GM12878 (cell line): ENCODE results near the gene PEF1. TPM values are rescaled to one million over a fixed set of nuclear protein-coding genes. Genes with fewer than 3 reads are reported as not detected.
A peak's percentile ranks its signal among the peaks of the same experiment; 100 is the strongest.

Source experiments
- ATAC-seq: fragments of 200-7000 bp; cut with Tn5 transposase; 3 replicates; pipeline ENCODE4 v1.9.1; 2020; ENCODE audit warnings: mild to moderate bottlenecking, moderate library complexity
- BruUV-seq: library from RNA; stranded (reverse); fragments of 400-500 nt; replicated peaks from 2 replicates; lab custom pipeline; 2021; lab: Mats Ljungman, UMichigan
- CTCF ChIA-PET: fragments of 300-600 bp; sonication (Branson Sonifier 250); formaldehyde crosslinking; extraction: SDS; loops from one replicate; lab custom pipeline; 2021; ENCODE audit warnings: inconsistent platforms; lab: Yijun Ruan, JAX
- POLR2A ChIA-PET: fragments of 350-600 bp; formaldehyde crosslinking; extraction: SDS; loops from one replicate; lab custom pipeline; 2021; ENCODE audit warnings: inconsistent platforms; lab: Charles Lee
- RAD21 ChIA-PET: fragments of 300-600 bp; sonication (Branson Sonifier 250); formaldehyde crosslinking; loops from one replicate; lab custom pipeline; 2023; ENCODE audit warnings: antibody characterized with exemption; ENCODE audit not compliant: unreplicated experiment; lab: Charles Lee
- SMC1A ChIA-PET: fragments of 300-600 bp; sonication (Branson Sonifier 250); formaldehyde crosslinking; loops from one replicate; lab custom pipeline; 2023; ENCODE audit not compliant: unreplicated experiment, uncharacterized antibody; lab: Charles Lee
- DNase-seq: peaks from one replicate; pipeline ENCODE4 v3.0.0-alpha.2; 2011; ENCODE audit warnings: low read depth, low spot score
- FAIRE-seq: peaks from 3 replicates; lab custom pipeline; 2011; peaks lifted over from hg19 to GRCh38; lab: Jason Lieb, UNC
- H2AFZ ChIP-seq: 2 replicates; pipeline ENCODE4 v1.6.0; 2011; ENCODE audit warnings: low read depth, low read length, control low read depth; ENCODE audit not compliant: control insufficient read depth
- H3K27ac ChIP-seq: 2 replicates; pipeline ENCODE4 v1.5.1; 2011; ENCODE audit warnings: control low read depth; ENCODE audit not compliant: control insufficient read depth, insufficient read depth
- H3K27me3 ChIP-seq, 2 experiments: replicated peaks in 1 of 2; 2 replicates each; pipeline versions ENCODE4 v1.6.0 to v1.6.1; 2011; ENCODE audit warnings: low read length in 1 of 2; ENCODE audit not compliant: control insufficient read depth in 2 of 2, insufficient read depth in 2 of 2
- H3K36me3 ChIP-seq, 2 experiments: 2 replicates each; pipeline ENCODE4 v1.5.1; 2011; ENCODE audit warnings: low read length in 1 of 2; ENCODE audit not compliant: control insufficient read depth in 2 of 2, insufficient read depth in 2 of 2
- H3K4me1 ChIP-seq: 2 replicates; pipeline ENCODE4 v1.6.1; 2011; ENCODE audit warnings: mild to moderate bottlenecking, low read length, moderate library complexity, mixed read lengths; ENCODE audit not compliant: control insufficient read depth, insufficient read depth
- H3K4me2 ChIP-seq: 2 replicates; pipeline ENCODE4 v1.6.0; 2011; ENCODE audit warnings: control low read depth; ENCODE audit not compliant: control insufficient read depth, insufficient read depth
- H3K4me3 ChIP-seq: fragments of 200-600 bp; sonication (generic); 2 replicates; pipeline ENCODE4 v1.5.1; 2016
- H3K79me2 ChIP-seq: 2 replicates; pipeline ENCODE4 v1.6.0; 2011; ENCODE audit warnings: low read length; ENCODE audit not compliant: control insufficient read depth, insufficient read depth
- H3K9ac ChIP-seq: 2 replicates; pipeline ENCODE4 v1.8.0; 2011; ENCODE audit warnings: low read length, control low read depth, mixed read lengths; ENCODE audit not compliant: control insufficient read depth, insufficient read depth
- H3K9me3 ChIP-seq: replicated peaks from 3 replicates; pipeline ENCODE4 v1.5.1; 2011; ENCODE audit warnings: mild to moderate bottlenecking, low read length; ENCODE audit not compliant: control insufficient read depth, insufficient read depth
- H4K20me1 ChIP-seq: 2 replicates; pipeline ENCODE4 v1.6.0; 2011; ENCODE audit not compliant: control insufficient read depth, insufficient read depth
- ATF2 ChIP-seq: IDR thresholded peaks from 2 replicates; pipeline ENCODE4 v1.6.1; 2012; ENCODE audit warnings: low read length, inconsistent platforms
- BACH1 ChIP-seq: fragments of 450-650 bp; IDR thresholded peaks from 2 replicates; pipeline ENCODE4 v1.6.1; 2017; ENCODE audit warnings: mild to moderate bottlenecking, borderline replicate concordance
- BCLAF1 ChIP-seq: fragments of 450-650 bp; IDR thresholded peaks from 2 replicates; pipeline ENCODE4 v1.6.1; 2017; ENCODE audit warnings: antibody characterized with exemption, mild to moderate bottlenecking, moderate library complexity
- EZH2 ChIP-seq: IDR thresholded peaks from 2 replicates; pipeline ENCODE4 v1.6.1; 2012; ENCODE audit warnings: low read depth, mild to moderate bottlenecking, control low read depth, inconsistent platforms, low read length, borderline replicate concordance; ENCODE audit not compliant: control insufficient read depth
- IRF5 ChIP-seq: fragments of 450-650 bp; IDR thresholded peaks from 2 replicates; pipeline ENCODE4 v1.6.1; 2017; ENCODE audit warnings: borderline replicate concordance
- NFXL1 ChIP-seq: fragments of 450-650 bp; IDR thresholded peaks from 2 replicates; pipeline ENCODE4 v1.6.1; 2017; ENCODE audit warnings: antibody characterized with exemption, mild to moderate bottlenecking, borderline replicate concordance
- PML ChIP-seq: IDR thresholded peaks from 2 replicates; pipeline ENCODE4 v1.6.1; 2012; ENCODE audit warnings: low read length, inconsistent platforms
- POLR2AphosphoS2 ChIP-seq: IDR thresholded peaks from 2 replicates; pipeline ENCODE4 v1.6.1; 2011; ENCODE audit warnings: low read depth, mild to moderate bottlenecking, low read length, improper control_type of control experiment, moderate library complexity
- RAD21 ChIP-seq: IDR thresholded peaks from 2 replicates; pipeline ENCODE4 v1.6.1; 2011; ENCODE audit warnings: mild to moderate bottlenecking, low read depth, low read length, moderate library complexity; ENCODE audit not compliant: insufficient read depth
- SUPT20H ChIP-seq: IDR thresholded peaks from 2 replicates; pipeline ENCODE4 v1.6.1; 2011; ENCODE audit warnings: low read depth, mild to moderate bottlenecking, low read length, moderate library complexity, borderline replicate concordance; ENCODE audit not compliant: control insufficient read depth
- TCF7 ChIP-seq: IDR thresholded peaks from 2 replicates; pipeline ENCODE4 v1.6.1; 2014; ENCODE audit warnings: antibody characterized with exemption, borderline replicate concordance
- YY1 ChIP-seq: IDR thresholded peaks from 2 replicates; pipeline ENCODE4 v1.6.1; 2011; ENCODE audit warnings: low read depth, mild to moderate bottlenecking, low read length
- WGBS: methylation state at CpG from one replicate; pipeline ENCODE4 v1.1.6; 2016; ENCODE audit warnings: low lambda C conversion rate; ENCODE audit not compliant: insufficient replicate concordance, insufficient coverage; ENCODE audit errors: missing lambda C conversion rate; 5-methylcytosine and 5-hydroxymethylcytosine counted together
- in situ Hi-C: fragments of 300-500 bp; cut with MboI; formaldehyde crosslinking; loops from 9 replicates; pipeline ENCODE4 v1.14.3; 2018; ENCODE audit warnings: mixed read lengths
- intact Hi-C: fragments of 100-400 bp; cut with micrococcal nuclease; formaldehyde crosslinking; loops from one replicate; pipeline ENCODE4 v1.14.2; 2022; ENCODE audit not compliant: unreplicated experiment
- polyA plus RNA-seq, 11 experiments: library from polyadenylated mRNA; depleted of rRNA in 4 of 11; unstranded in 6 of 11; stranded (reverse) in 5 of 11; fragments of >200 nt; fragmentation: Nextera tagmentation in 4 of 11; fragmentation: Illumina TruSeq in 1 of 11; extraction: Ambion mirVana in 4 of 11; extraction: Trizol in 1 of 11; gene quantifications; 1 replicate in 1 of 11; 2 replicates in 10 of 11; pipeline versions ENCODE4 v1.2.1 to v1.2.3, GENCODE V29; 2011 to 2016; ENCODE audit warnings: inconsistent platforms in 2 of 11, missing spikeins in 2 of 11, low read depth in 1 of 11
- total RNA-seq, 4 experiments: library from RNA; depleted of rRNA in 3 of 4; stranded (reverse); fragments of >200 nt in 3 of 4; fragmentation: Illumina TruSeq in 1 of 4; extraction: Trizol in 1 of 4; gene quantifications; 2 replicates each; pipeline versions ENCODE4 v1.2.1 to v1.2.3, GENCODE V29; 2013 to 2021

PEF1 gene
- total and polyA plus RNA-seq, 10 of the 15 experiments (the other 5 are each of a cell fraction or from before 2014, with no cell fraction given): 27.1 to 107 (median 79.0) TPM

- TF ChIP-seq IRF5: no peak
- peak; percentile 64 for TF ChIP-seq RAD21
- no peak for TF ChIP-seq BACH1
- peak; percentile 74; the same call in 1 of the 2 replicates for TF ChIP-seq YY1
These were observed 26.5 kb downstream of the PEF1 start (continued) for GRCh38 chr1:31617916-31618746.

GRCh38 chr1:31617218-31617915 is 27.3 kb downstream of the PEF1 start, which contains the start of gene HCRTR1:
Gene HCRTR1 (plus strand): TSS chr1:31617689. CDS start chr1:31619193, 1,504 bp downstream.
- no peaks in the 10 kb centered on the region for H3K79me2 ChIP-seq
- FAIRE-seq (no peak), DNase-seq (no peak), ATAC-seq (peak; percentile 25)
- no peak within 1 kb of the TSS for H3K4me3 ChIP-seq
- in situ Hi-C loops: no loop called here
- ChIA-PET SMC1A (interaction anchor here (0.7 to 3.2 kb wide), 14 partner anchors 12 to 195 kb away, joined by 3 to 16 read pairs (median 4); no protein-coding TSS in a partner anchor), POLR2A (interaction anchor here (0.6 kb wide), 1 partner anchor 26 kb away, joined by 7 read pairs; no protein-coding TSS in a partner anchor), CTCF (interaction anchor here (0.7 to 4.9 kb wide), 21 partner anchors 10 to 353 kb away, joined by 3 to 61 read pairs (median 7); partner anchors contain the start of genes FABP3 and PEF1), RAD21 (interaction anchor here (0.6 to 3.2 kb wide), 17 partner anchors 19 to 347 kb away, joined by 3 to 10 read pairs (median 4); partner anchors contain the start of gene COL16A1)
- no TSS peak for BruUV-seq
- no peaks in the 10 kb centered on the region; a peak in 2 of 4 replicates for H3K27me3 ChIP-seq
- H3K36me3 ChIP-seq: no peaks in the 10 kb centered on the region
- 12% methylated on average over 33 of the region's 48 CpGs for WGBS
- H3K4me1 ChIP-seq: no peaks in the 10 kb centered on the region; the same call in 1 of the 2 replicates
- intact Hi-C loops: no loop called here
- no peak within 1 kb of the TSS for H3K27ac ChIP-seq
- no peaks in the 10 kb centered on the region for H4K20me1 ChIP-seq
- peak within 1 kb of the TSS; percentile 68; the same call in 1 of the 2 replicates for H3K4me2 ChIP-seq
- H2AFZ ChIP-seq: peak within 1 kb of the TSS; percentile 28; the same call in 1 of the 2 replicates
- H3K9me3 ChIP-seq: no peaks in the 10 kb centered on the region
- H3K9ac ChIP-seq: no peak within 1 kb of the TSS
- no peak for TF ChIP-seq TCF7
- no peak for TF ChIP-seq NFXL1
- TF ChIP-seq RAD21: no peak
- TF ChIP-seq EZH2: no peak
- no peak for TF ChIP-seq POLR2AphosphoS2
- no peak for TF ChIP-seq ATF2
- TF ChIP-seq SUPT20H: no peak
- TF ChIP-seq PML: no peak
- no peak for TF ChIP-seq BCLAF1
